ENCODE measurements around the gene AHNAK.

GRCh38 chr11:62577046-62577714 lies 30.6 kb upstream of the AHNAK start:
- TF ChIP-seq CTCF (IDR thresholded peaks at IDR 0.05; ENCODE audit: insufficient read depth, low read length), result no peak
- no peak for TF ChIP-seq POLR2AphosphoS5 (IDR thresholded peaks at IDR 0.05; ENCODE audit: low read depth)
- TF ChIP-seq REST (IDR thresholded peaks at IDR 0.05; ENCODE audit: insufficient replicate concordance, low read depth), result no peak
